Superior temporal gyrus (tissue), 1 donor: ENCODE data around the gene LSP1.

ENCODE experiments used
- DNase-seq: peaks from one replicate; pipeline ENCODE4 v3.0.0-alpha.2; 2016; ENCODE audit errors: extremely low spot score

LSP1 gene

GRCh38 chr11:1824221-1825038, 28.5 kb upstream of the LSP1 start:
- no peak for DNase-seq

DNA sequence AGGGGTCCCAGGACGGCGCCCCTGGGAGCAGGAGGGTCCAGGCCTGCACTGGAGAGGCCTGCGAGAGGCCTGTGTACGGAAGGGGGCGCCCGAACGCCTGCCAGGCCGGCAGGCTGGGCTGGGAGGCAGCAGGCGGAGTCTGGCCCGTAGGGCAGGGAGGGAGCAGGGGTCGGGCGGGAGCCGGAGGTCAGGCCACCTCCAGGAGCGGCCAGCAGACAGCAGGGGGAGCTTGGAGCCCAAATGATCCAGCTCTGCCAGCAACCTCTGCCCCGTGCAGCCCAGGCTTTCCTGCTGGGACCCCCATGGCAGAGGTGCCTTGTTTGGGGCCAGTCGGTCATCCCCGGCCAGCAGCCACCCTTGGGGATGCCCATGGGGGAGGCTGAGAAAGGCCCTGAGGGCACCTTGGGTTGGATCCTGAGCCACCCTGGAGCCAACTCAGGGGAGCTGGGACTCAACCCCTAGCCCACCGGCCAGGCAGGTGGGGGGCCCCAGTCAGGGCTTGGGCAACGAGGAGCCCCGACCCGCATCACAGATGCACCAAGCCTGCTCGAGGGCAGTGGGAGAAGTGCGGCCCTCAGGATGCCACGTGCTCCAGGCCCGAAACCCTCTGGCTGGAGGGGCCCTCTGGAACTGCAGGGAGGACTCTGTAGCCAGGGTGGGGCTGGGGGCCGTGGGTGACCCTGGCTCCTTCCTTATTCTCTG, 27.7 kb upstream of the LSP1 start:
- DNase-seq: no peak

- no peak for DNase-seq
Measured at GRCh38 chr11:1825785-1826451, 27.0 kb upstream of the LSP1 start.

DNA sequence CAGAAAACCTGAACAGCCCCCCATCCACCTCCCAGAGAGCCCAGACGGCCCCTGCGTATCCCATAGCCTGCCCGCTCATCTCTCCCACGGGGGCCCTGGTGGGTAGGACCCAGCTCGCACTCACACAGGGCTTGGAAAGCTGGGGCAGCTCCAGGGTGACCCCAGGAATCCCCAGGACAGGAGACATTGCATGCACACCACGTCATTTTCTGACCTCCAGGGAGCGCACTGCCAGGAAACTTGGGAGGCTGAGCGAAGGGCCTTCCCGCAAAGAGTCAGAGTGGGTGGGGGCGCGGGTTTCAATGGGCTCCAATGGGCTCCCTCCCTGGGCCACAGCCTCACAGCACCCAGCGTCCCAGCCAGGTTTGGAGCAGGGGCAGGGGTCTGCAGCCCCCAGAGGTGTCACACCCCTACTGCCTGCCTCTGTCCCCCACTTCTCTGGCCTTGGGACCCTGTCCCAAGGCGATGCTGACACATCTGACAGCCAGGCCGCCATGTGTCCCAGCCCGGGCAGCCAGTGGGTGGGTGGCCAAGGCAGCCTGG, 26.3 kb upstream of the LSP1 start:
- DNase-seq: no peak

- DNase-seq: peak; percentile 76
Measured at GRCh38 chr11:1827095-1827813, 25.6 kb upstream of the LSP1 start.

DNA sequence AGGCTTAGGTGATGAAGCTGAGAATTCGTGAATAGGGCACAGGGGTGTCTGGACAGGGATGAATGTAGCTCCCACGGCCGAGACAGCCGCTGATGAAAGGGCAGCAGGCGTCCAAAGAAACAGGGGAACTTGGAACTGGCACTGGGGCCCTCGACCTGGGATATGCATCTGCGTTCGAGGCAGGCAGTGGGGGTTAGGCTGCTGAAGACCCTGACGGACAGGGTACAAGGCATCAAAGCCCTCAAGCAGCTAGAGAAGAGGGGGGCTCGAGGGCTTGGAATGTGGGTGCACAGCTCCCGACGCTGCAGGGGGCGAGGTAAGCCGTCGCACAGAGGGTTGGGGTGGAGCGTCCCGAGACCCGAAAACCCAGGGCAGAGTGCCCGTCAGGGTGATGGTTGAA, 25.0 kb upstream of the LSP1 start:
- DNase-seq: no peak

- no peak for DNase-seq
Measured at GRCh38 chr11:1828542-1828941, 24.3 kb upstream of the LSP1 start.

GRCh38 chr11:1829039-1829820, 23.7 kb upstream of the LSP1 start:
- DNase-seq: no peak

DNA sequence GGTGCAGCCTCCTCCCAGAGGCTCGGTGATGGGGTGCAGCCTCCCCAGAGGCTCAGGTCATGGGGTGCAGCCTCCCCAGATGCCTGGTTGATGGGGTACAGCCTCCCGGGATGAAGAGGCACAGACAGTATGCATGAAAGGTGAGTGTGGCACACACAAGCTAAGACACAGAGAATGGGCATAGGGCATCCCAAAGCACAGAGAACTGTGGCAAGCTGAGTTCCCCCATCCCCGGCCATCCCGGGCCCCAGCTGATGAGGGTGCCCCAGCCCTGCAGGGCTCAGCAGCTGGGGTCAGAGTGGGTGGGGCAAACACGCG, 22.9 kb upstream of the LSP1 start:
- DNase-seq: no peak

DNA sequence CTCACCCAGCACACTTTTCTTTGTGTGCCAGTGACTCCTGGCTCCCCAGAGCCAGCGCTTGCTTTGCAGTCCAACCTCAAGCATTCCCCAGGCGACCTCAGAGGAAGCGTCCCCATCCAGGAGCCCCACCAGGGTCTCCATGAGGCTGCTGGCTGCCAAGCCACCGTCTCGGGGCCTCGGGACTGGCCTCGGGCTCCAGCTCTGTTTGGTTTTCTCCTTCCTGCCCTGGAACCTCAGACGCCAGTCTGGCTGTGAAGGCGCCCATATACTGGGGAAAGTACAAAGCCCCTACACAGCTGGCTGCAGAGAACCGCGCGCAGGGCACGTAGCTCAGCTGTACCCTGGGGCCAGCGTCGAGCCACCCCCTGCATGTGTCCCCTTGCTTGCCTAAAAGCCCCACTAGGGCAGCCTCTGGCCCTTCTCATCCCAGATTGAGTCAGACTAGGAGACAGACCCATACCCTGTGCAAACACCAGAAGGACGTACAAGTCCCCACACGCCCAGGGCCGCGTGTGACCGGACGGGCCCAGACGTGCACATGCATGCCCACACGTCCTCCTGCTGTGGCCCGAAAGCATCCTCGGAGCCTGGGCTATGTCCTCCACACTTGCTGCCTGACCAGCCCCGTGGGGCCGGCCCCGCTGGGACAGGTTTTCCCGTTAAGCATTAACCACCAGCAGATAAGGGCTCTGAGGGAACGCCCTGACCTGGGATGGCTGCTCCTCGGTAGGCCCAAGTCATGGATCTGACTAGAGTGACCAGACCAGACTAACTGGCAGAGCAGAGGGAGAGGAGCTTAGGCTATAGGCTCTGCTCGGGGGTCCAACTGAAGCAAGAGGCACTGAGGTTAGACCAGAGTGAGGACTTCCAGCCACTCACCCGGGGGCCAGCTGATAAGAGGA, 22.3 kb upstream of the LSP1 start:
- DNase-seq: no peak

- DNase-seq: no peak
Measured at GRCh38 chr11:1831338-1832210, 21.3 kb upstream of the LSP1 start.

- peak; percentile 47 for DNase-seq
Measured at GRCh38 chr11:1832211-1832919, 20.5 kb upstream of the LSP1 start.

DNA sequence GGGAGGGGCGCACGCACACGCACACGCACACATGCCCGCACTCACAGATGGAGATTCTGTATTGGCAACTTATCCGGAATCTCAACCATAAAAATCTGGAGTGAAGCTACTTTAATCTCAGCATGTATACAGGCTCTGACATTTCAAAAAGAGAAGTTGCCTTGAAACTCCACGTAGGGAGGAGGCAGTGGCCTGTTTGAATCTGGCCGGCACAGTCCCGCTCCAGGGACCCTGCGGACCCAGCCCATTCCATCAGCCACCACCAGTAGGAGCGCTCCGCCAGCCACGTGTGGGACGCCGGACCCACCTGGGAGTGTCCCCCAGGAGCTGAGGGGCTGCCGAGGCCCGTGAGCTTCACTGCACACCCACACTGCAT, 20.0 kb upstream of the LSP1 start:
- no peak for DNase-seq

GRCh38 chr11:1834062-1834610, 18.7 kb upstream of the LSP1 start:
- no peak for DNase-seq

GRCh38 chr11:1834779-1835670, 17.9 kb upstream of the LSP1 start, which contains the start of gene SYT8:
Gene SYT8, plus strand, starts transcription at chr11:1834990. Its CDS starts 116 bp downstream, at chr11:1835106.
- DNase-seq: no peak

- no peak for DNase-seq
Measured at GRCh38 chr11:1835671-1836010, 17.2 kb upstream of the LSP1 start.
